Transverse colon (tissue), 4 donors: ENCODE measurements around the gene NCAPD2. TPM values are rescaled to one million over a fixed set of nuclear protein-coding genes. Genes with fewer than 3 reads are reported as not detected.

Experiments
- DNase-seq: peaks from one replicate; pipeline ENCODE4 v3.0.0-alpha.2; 2019
- H3K27ac ChIP-seq, 4 donors: fragments of 200-600 bp; sonication (generic); 2 replicates each; pipeline ENCODE4 v1.5.1; 2016 to 2018; ENCODE audit warnings: inconsistent platforms in 4 of 4
- H3K27me3 ChIP-seq: fragments of 200-600 bp; sonication (generic); 2 replicates; pipeline ENCODE4 v1.5.1; 2017; ENCODE audit warnings: inconsistent platforms
- H3K36me3 ChIP-seq, 4 donors: fragments of 200-600 bp; sonication (generic); 2 replicates each; pipeline ENCODE4 v1.5.1; 2017 to 2019; ENCODE audit warnings: inconsistent platforms in 4 of 4
- H3K4me1 ChIP-seq, 4 donors: fragments of 200-600 bp; sonication (generic); 2 replicates each; pipeline ENCODE4 v1.5.1; 2017 to 2020; ENCODE audit warnings: inconsistent platforms in 4 of 4
- H3K4me3 ChIP-seq, 4 donors: fragments of 200-600 bp; sonication (generic); 1 replicate in 1 of 4; 2 replicates in 3 of 4; pipeline versions ENCODE4 v1.5.1 to v1.6.1; 2017 to 2019; ENCODE audit warnings: inconsistent platforms in 4 of 4
- H3K9me3 ChIP-seq, 2 donors: fragments of 200-600 bp; sonication (generic); 2 replicates each; pipeline ENCODE4 v1.5.1; 2017 to 2019; ENCODE audit warnings: inconsistent platforms in 2 of 2
- CTCF ChIP-seq, 5 experiments: fragments of 200-600 bp in 3 of 5; fragments of 450-650 bp in 2 of 5; sonication (generic) in 3 of 5; IDR thresholded peaks; 1 replicate in 2 of 5; 2 replicates in 3 of 5; pipeline ENCODE4 v1.5.1; 2016 to 2017; ENCODE audit warnings: antibody characterized with exemption in 5 of 5, inconsistent platforms in 3 of 5, mild to moderate bottlenecking in 2 of 5, moderate library complexity in 1 of 5
- EP300 ChIP-seq: sonication (generic); formaldehyde crosslinking; IDR thresholded peaks from one replicate; pipeline ENCODE4 v1.6.1; 2017; ENCODE audit warnings: antibody characterized with exemption, low read depth
- POLR2A ChIP-seq: fragments of 450-650 bp; IDR thresholded peaks from one replicate; pipeline ENCODE4 v1.6.1; 2016; ENCODE audit warnings: antibody characterized with exemption, mild to moderate bottlenecking, moderate library complexity
- POLR2AphosphoS5 ChIP-seq, 3 donors: sonication (generic); formaldehyde crosslinking; IDR thresholded peaks; one replicate each; pipeline ENCODE4 v1.6.1; 2016; ENCODE audit warnings: antibody characterized with exemption in 3 of 3
- WGBS, 2 donors: methylation state at CpG; one replicate each; pipeline ENCODE4 v1.1.5; 2018; ENCODE audit warnings: low coverage in 1 of 2; 5-methylcytosine and 5-hydroxymethylcytosine counted together
- in situ Hi-C, 4 donors: fragments of 200-750 bp; cut with MboI; loops; one replicate each; pipeline versions ENCODE4 v1.15.0 to v1.15.1; 2017; ENCODE audit warnings: low sequenced_read_pairs in 3 of 4, low pct_ligation_motif_present in 1 of 4, low pct_unique_long_range_greater_than_20kb in 1 of 4
- intact Hi-C: fragments of 100-400 bp; cut with DNase I; formaldehyde crosslinking; loops from one replicate; pipeline ENCODE4 v1.15.1; 2023; ENCODE audit warnings: low total_unique reads
- small RNA-seq, 4 donors: library from RNA; depleted of rRNA; stranded (forward); fragments of <200 nt; gene quantifications; one replicate each; pipeline ENCODE3, GENCODE V24; 2016
- total RNA-seq, 4 donors: library from RNA; depleted of rRNA; stranded (reverse); fragments of >200 nt; gene quantifications; one replicate each; pipeline ENCODE4 v1.1.0, GENCODE V29; 2016

NCAPD2 gene
- total RNA-seq, 4 donors from 2014 or later = 18.3 to 20.2 (median 19.2) TPM

- H3K27me3 ChIP-seq = no peaks in the 10 kb centered on the region
- intact Hi-C loops = no loop called here
- peaks cover 1 to 55% (median 18%) of the 10 kb centered on the region in 4 donors for H3K36me3 ChIP-seq
- peak; percentile 64 for DNase-seq
- no peak overlapping the region for H3K4me3 ChIP-seq
- 0 to 67% methylated on average over 1 to 7 of the region's 7 CpGs for WGBS, 2 donors
- peak overlapping the region in 1 of 4 donors; percentile 12 for H3K27ac ChIP-seq
- in situ Hi-C loops = no loop called here
- no peak for TF ChIP-seq POLR2AphosphoS5 (IDR thresholded peaks at IDR 0.05)
- no peak for TF ChIP-seq POLR2A
- peak in 3 of 5 experiments; percentile 26 to 32 (median 31) for TF ChIP-seq CTCF (IDR thresholded peaks at IDR 0.05)
- no peak for TF ChIP-seq EP300
- peaks cover 6 to 20% (median 15%) of the 10 kb centered on the region in 4 donors for H3K4me1 ChIP-seq
- H3K9me3 ChIP-seq = no peaks in the 10 kb centered on the region
Observed at GRCh38 chr12:6570264-6570887, 76.5 kb downstream of the NCAPD2 start.

- intact Hi-C loops = no loop called here
- Histone ChIP-seq H3K9me3 (no peaks in the 10 kb centered on the region), H3K36me3 (peaks cover 3 to 71% (median 31%) of the 10 kb centered on the region in 4 donors), H3K4me3 (no peak overlapping the region), H3K27ac (no peak overlapping the region), H3K4me1 (peaks cover 0 to 9% (median 7%) of the 10 kb centered on the region in 4 donors), H3K27me3 (no peaks in the 10 kb centered on the region)
- no peak for DNase-seq
- in situ Hi-C loops = no loop called here
- TF ChIP-seq EP300 = no peak
- WGBS, 2 donors = 55 to 87% methylated on average over 2 to 8 of the region's 8 CpGs
Observed at GRCh38 chr12:6573001-6573400, 79.1 kb downstream of the NCAPD2 start.

GRCh38 chr12:6574576-6575295 lies 80.8 kb downstream of the NCAPD2 start:
- H3K4me1 ChIP-seq = no peaks in the 10 kb centered on the region
- in situ Hi-C loops = no loop called here
- peaks cover 3 to 84% (median 41%) of the 10 kb centered on the region in 4 donors for H3K36me3 ChIP-seq
- H3K27ac ChIP-seq = no peak overlapping the region
- H3K4me3 ChIP-seq = no peak overlapping the region
- no peaks in the 10 kb centered on the region for H3K9me3 ChIP-seq
- DNase-seq = no peak
- intact Hi-C loops = no loop called here
- TF ChIP-seq POLR2AphosphoS5 (IDR thresholded peaks at IDR 0.05) (no peak), POLR2A (no peak), EP300 (no peak), CTCF (IDR thresholded peaks at IDR 0.05) (no peak)
- no peaks in the 10 kb centered on the region for H3K27me3 ChIP-seq
- 74 to 78% methylated on average over 3 to 4 of the region's 4 CpGs for WGBS, 2 donors

- DNase-seq = no peak
- intact Hi-C loops = no loop called here
- peaks cover 3 to 86% (median 45%) of the 10 kb centered on the region in 4 donors for H3K36me3 ChIP-seq
- H3K9me3 ChIP-seq = no peaks in the 10 kb centered on the region
- TF ChIP-seq POLR2AphosphoS5 (IDR thresholded peaks at IDR 0.05) = no peak
- no peak for TF ChIP-seq EP300
- TF ChIP-seq POLR2A = no peak
- TF ChIP-seq CTCF (IDR thresholded peaks at IDR 0.05) = no peak
- H3K27ac ChIP-seq = no peak overlapping the region
- in situ Hi-C loops = no loop called here
- no peaks in the 10 kb centered on the region for H3K4me1 ChIP-seq
- no peaks in the 10 kb centered on the region for H3K27me3 ChIP-seq
- no peak overlapping the region for H3K4me3 ChIP-seq
- 78 to 93% methylated on average over 8 of the region's 8 CpGs for WGBS, 2 donors
Observed at GRCh38 chr12:6575648-6576047, 81.7 kb downstream of the NCAPD2 start.

Small RNAs within 50 kb of the gene (small RNA-seq; reads per million reads assigned to genes)
- 131 to 343 (median 223) reads per million in 4 donors for gene SCARNA11

Other genes starting within 250 kb of the NCAPD2 start
- 100 to 1,000 TPM; 142 to 373 (median 198) TPM for gene PLEKHG6, start 183.4 kb upstream of the NCAPD2 start, total RNA-seq
- gene TNFRSF1A, start 152.0 kb upstream of the NCAPD2 start, total RNA-seq = 100 to 1,000 TPM; 229 to 317 (median 258) TPM
- 100 to 1,000 TPM; 151 to 757 (median 502) TPM for gene SCNN1A, start 118.5 kb upstream of the NCAPD2 start, total RNA-seq
- gene LTBR, start 109.9 kb upstream of the NCAPD2 start, total RNA-seq = 100 to 1,000 TPM; 148 to 367 (median 208) TPM
- 10 to 100 TPM in 1 of 4 donors, 1 to 10 TPM in 2, not detected in 1; 1.1 to 16.8 (median 2.3) TPM for gene CD27, start 49.1 kb upstream of the NCAPD2 start, total RNA-seq
- gene TAPBPL, start 42.1 kb upstream of the NCAPD2 start, total RNA-seq = 10 to 100 TPM; 47.6 to 99.1 (median 79.3) TPM
- gene VAMP1, start 23.4 kb upstream of the NCAPD2 start, total RNA-seq = 10 to 100 TPM in 3 of 4 donors, 1 to 10 TPM in 1; 2.6 to 23.1 (median 17.7) TPM
- 10 to 100 TPM in 3 of 4 donors, 1 to 10 TPM in 1; 2.6 to 49.7 (median 40.9) TPM for gene MRPL51, start 840 bp upstream of the NCAPD2 start, total RNA-seq
- 1,000 to 10,000 TPM; 1,806 to 2,946 (median 2,333) TPM for gene GAPDH, start 40.4 kb downstream of the NCAPD2 start, total RNA-seq
- 10 to 100 TPM in 1 of 4 donors, 1 to 10 TPM in 3; 6.1 to 54.2 (median 8.0) TPM for gene IFFO1, start 61.9 kb downstream of the NCAPD2 start, total RNA-seq
- gene NOP2, start 74.2 kb downstream of the NCAPD2 start, total RNA-seq = 100 to 1,000 TPM in 1 of 4 donors, 10 to 100 TPM in 3; 12.8 to 167 (median 30.5) TPM
- gene CHD4, start 113.3 kb downstream of the NCAPD2 start, total RNA-seq = 100 to 1,000 TPM; 142 to 165 (median 154) TPM
- 10 to 100 TPM; 27.9 to 50.1 (median 30.2) TPM for gene LPAR5, start 141.9 kb downstream of the NCAPD2 start, total RNA-seq
- gene ACRBP, start 153.3 kb downstream of the NCAPD2 start, total RNA-seq = 1 to 10 TPM in 3 of 4 donors, not detected in 1; 2.2 to 2.9 (median 2.7) TPM
- gene ING4, start 169.0 kb downstream of the NCAPD2 start, total RNA-seq = 100 to 1,000 TPM in 1 of 4 donors, 10 to 100 TPM in 3; 41.8 to 165 (median 56.6) TPM
- gene ZNF384, start 195.3 kb downstream of the NCAPD2 start, total RNA-seq = 10 to 100 TPM; 34.8 to 49.4 (median 42.8) TPM
- gene PIANP, start 206.7 kb downstream of the NCAPD2 start, total RNA-seq = under 1 TPM in 1 of 4 donors, not detected in 3; 0.64 TPM
- gene COPS7A, start 229.9 kb downstream of the NCAPD2 start, total RNA-seq = 10 to 100 TPM; 13.1 to 44.9 (median 36.9) TPM